ENCODE results near the gene CHST11.

CHST11 gene

GRCh38 chr12:104434129-104434528 lies 22.6 kb upstream of the CHST11 start:
- DNase-seq (ENCODE audit: low spot score), result no peak

GRCh38 chr12:104435175-104435574 lies 21.6 kb upstream of the CHST11 start:
- no peak for DNase-seq (ENCODE audit: low spot score)

GRCh38 chr12:104435765-104436164 lies 21.0 kb upstream of the CHST11 start:
- no peak for DNase-seq (ENCODE audit: low spot score)

GRCh38 chr12:104436790-104437189 lies 20.0 kb upstream of the CHST11 start:
- no peak for DNase-seq (ENCODE audit: low spot score)

- DNase-seq (ENCODE audit: low spot score), result no peak
Measured at GRCh38 chr12:104438134-104438533, 18.6 kb upstream of the CHST11 start.

- no peak for DNase-seq (ENCODE audit: low spot score)
Measured at GRCh38 chr12:104439137-104439536, 17.6 kb upstream of the CHST11 start.

GRCh38 chr12:104443008-104443407 lies 13.7 kb upstream of the CHST11 start:
- no peak for DNase-seq (ENCODE audit: low spot score)

- DNase-seq (ENCODE audit: low spot score), result no peak
Measured at GRCh38 chr12:104446646-104447421, 9.9 kb upstream of the CHST11 start.

- DNase-seq (ENCODE audit: low spot score), result no peak
Measured at GRCh38 chr12:104448031-104448430, 8.7 kb upstream of the CHST11 start.

- DNase-seq (ENCODE audit: low spot score), result no peak
Measured at GRCh38 chr12:104448451-104448850, 8.3 kb upstream of the CHST11 start.

- DNase-seq (ENCODE audit: low spot score), result no peak
Measured at GRCh38 chr12:104450700-104451099, 6.0 kb upstream of the CHST11 start.

- no peak for DNase-seq (ENCODE audit: low spot score)
Measured at GRCh38 chr12:104452087-104452486, 4.7 kb upstream of the CHST11 start.

GRCh38 chr12:104453133-104453532 lies 3.6 kb upstream of the CHST11 start:
- no peak for DNase-seq (ENCODE audit: low spot score)

- no peak for DNase-seq (ENCODE audit: low spot score)
Measured at GRCh38 chr12:104454997-104455396, 1.8 kb upstream of the CHST11 start.

GRCh38 chr12:104455578-104456416 lies 951 bp upstream of the CHST11 start:
- DNase-seq (ENCODE audit: low spot score), result no peak

GRCh38 chr12:104456950-104457745 lies 400 bp downstream of the CHST11 start:
- no peak for DNase-seq (ENCODE audit: low spot score)

GRCh38 chr12:104457746-104458693 lies 1.3 kb downstream of the CHST11 start:
- no peak for DNase-seq (ENCODE audit: low spot score)

GRCh38 chr12:104458694-104459367 lies 2.1 kb downstream of the CHST11 start:
- DNase-seq (ENCODE audit: low spot score), result no peak

GRCh38 chr12:104459368-104459909 lies 2.7 kb downstream of the CHST11 start:
- DNase-seq (ENCODE audit: low spot score), result no peak

- DNase-seq (ENCODE audit: low spot score), result no peak
Measured at GRCh38 chr12:104460041-104460719, 3.4 kb downstream of the CHST11 start.

All from globus pallidus (tissue), 1 donor.